Smooth muscle cell (in vitro differentiated cells): ENCODE results near the gene TPO. TPM values are rescaled to one million over a fixed set of nuclear protein-coding genes. Genes with fewer than 3 reads are reported as not detected.

Source experiments
- DNase-seq: peaks from one replicate; lab custom pipeline; 2025; ENCODE audit not compliant: unreplicated experiment; lab: John Stamatoyannopoulos, UW
- H2AFZ ChIP-seq: fragments of 200-600 bp; sonication (generic); 2 replicates; pipeline ENCODE4 v1.6.0; 2016; ENCODE audit warnings: antibody characterized with exemption, low read depth, mild to moderate bottlenecking
- H3F3A ChIP-seq: fragments of 200-600 bp; sonication (generic); 2 replicates; pipeline ENCODE4 v1.6.0; 2017; ENCODE audit warnings: antibody characterized with exemption, low read depth
- H3K27ac ChIP-seq: fragments of 200-600 bp; sonication (generic); 2 replicates; pipeline ENCODE4 v1.5.1; 2016; ENCODE audit warnings: low read depth, mild to moderate bottlenecking
- H3K27me3 ChIP-seq: fragments of 200-600 bp; sonication (generic); 2 replicates; pipeline ENCODE4 v1.6.1; 2016; ENCODE audit warnings: low read depth, mild to moderate bottlenecking
- H3K36me3 ChIP-seq: fragments of 200-600 bp; sonication (generic); 2 replicates; pipeline ENCODE4 v1.5.1; 2016; ENCODE audit warnings: low read depth
- H3K4me1 ChIP-seq: fragments of 200-600 bp; sonication (generic); 2 replicates; pipeline ENCODE4 v1.5.1; 2016; ENCODE audit warnings: low read depth
- H3K4me2 ChIP-seq: fragments of 200-600 bp; sonication (generic); 2 replicates; pipeline ENCODE4 v1.6.0; 2016; ENCODE audit warnings: mild to moderate bottlenecking
- H3K4me3 ChIP-seq: fragments of 200-600 bp; sonication (generic); 2 replicates; pipeline ENCODE4 v1.5.1; 2016; ENCODE audit warnings: mild to moderate bottlenecking
- H3K79me2 ChIP-seq: fragments of 200-600 bp; sonication (generic); 2 replicates; pipeline ENCODE4 v1.6.0; 2016; ENCODE audit warnings: low read depth, mild to moderate bottlenecking
- H3K9ac ChIP-seq: fragments of 200-600 bp; sonication (generic); 2 replicates; pipeline ENCODE4 v1.6.0; 2016; ENCODE audit warnings: low read depth
- H3K9me3 ChIP-seq: fragments of 200-600 bp; sonication (generic); replicated peaks from 2 replicates; pipeline ENCODE4 v1.5.1; 2016; ENCODE audit warnings: low read depth
- H4K20me1 ChIP-seq: fragments of 200-600 bp; sonication (generic); 2 replicates; pipeline ENCODE4 v1.6.0; 2016; ENCODE audit warnings: low read depth
- WGBS: methylation state at CpG from one replicate; pipeline ENCODE4 v1.1.7; 2016; ENCODE audit warnings: low lambda C conversion rate; 5-methylcytosine and 5-hydroxymethylcytosine counted together
- polyA plus RNA-seq: library from polyadenylated mRNA; unstranded; fragments of >200 nt; fragmentation: Nextera tagmentation; extraction: Ambion mirVana; gene quantifications from 2 replicates; pipeline ENCODE4 v1.2.1, GENCODE V29; 2016
- total RNA-seq: library from RNA; depleted of rRNA; stranded (reverse); fragments of >200 nt; gene quantifications from 2 replicates; pipeline ENCODE4 v1.2.3, GENCODE V29; 2014
- TF ChIP-seq, protein P1 (sequence below): fragments of 200-600 bp; sonication (generic); IDR thresholded peaks from 2 replicates; pipeline ENCODE4 v1.5.1; 2017; ENCODE audit warnings: borderline replicate concordance, mild to moderate bottlenecking, antibody characterized with exemption; ENCODE audit not compliant: insufficient read depth, poor library complexity, severe bottlenecking

Gene TPO
- total and polyA plus RNA-seq, 2 experiments from 2014 or later = not detected

DNA sequence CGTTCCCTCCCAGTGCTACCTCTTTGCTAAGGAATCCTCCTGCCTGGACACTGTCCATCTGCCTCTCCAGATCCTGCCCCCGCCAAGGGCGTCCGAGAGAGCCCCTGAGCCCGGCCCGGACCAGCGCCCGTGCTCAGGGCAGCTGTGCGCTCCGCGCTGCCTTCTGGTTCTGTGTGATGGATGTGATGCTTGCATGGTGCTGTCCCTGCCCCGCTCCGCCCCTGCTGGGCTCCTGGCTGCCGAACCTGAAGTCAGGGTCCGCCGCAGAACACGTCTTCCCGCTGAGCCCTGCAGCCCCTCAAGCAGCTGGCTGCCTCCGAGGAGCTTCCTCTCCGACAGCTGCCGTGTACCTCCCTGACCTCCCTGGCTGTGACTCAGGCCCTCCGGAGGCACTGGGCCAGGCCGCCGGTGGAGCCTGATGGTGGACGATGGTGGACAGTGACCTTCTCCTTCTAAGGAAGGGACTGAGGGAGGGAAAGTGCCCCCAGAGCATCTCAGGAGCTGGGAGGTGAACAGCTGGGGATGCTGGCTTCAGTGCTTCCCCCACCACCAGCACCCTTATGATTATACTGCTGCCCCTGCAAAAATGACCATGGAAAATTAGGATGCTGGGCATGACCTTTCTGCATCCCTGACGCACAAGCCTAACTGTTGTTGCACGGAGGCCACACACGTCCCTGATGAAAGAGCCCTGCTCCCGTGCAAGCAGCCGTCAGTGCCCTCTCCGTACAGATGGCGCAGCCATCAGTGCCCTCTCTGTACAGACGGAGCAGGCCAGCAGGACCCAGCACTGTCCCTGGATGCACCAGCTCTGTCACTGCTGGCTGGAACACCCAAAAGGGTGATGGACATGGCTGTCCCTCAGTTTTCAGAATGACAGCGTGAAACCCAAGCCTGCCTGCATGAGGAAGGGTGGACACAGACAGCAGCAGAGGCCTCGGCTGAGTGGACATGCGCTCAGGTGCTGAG is 99.3 kb downstream of the TPO start:
- DNase-seq = no peak
- Histone ChIP-seq H3F3A (no peaks in the 10 kb centered on the region), H3K27ac (no peak overlapping the region), H3K4me1 (no peaks in the 10 kb centered on the region), H3K27me3 (no peaks in the 10 kb centered on the region), H3K79me2 (no peaks in the 10 kb centered on the region), H3K4me3 (no peak overlapping the region), H4K20me1 (no peaks in the 10 kb centered on the region), H3K9ac (no peak overlapping the region), H3K9me3 (no peaks in the 10 kb centered on the region), H2AFZ (no peak overlapping the region), H3K4me2 (no peak overlapping the region), H3K36me3 (no peaks in the 10 kb centered on the region)
- WGBS = 90% methylated on average over 36 of the region's 36 CpGs
- TF ChIP-seq, protein P1, sequence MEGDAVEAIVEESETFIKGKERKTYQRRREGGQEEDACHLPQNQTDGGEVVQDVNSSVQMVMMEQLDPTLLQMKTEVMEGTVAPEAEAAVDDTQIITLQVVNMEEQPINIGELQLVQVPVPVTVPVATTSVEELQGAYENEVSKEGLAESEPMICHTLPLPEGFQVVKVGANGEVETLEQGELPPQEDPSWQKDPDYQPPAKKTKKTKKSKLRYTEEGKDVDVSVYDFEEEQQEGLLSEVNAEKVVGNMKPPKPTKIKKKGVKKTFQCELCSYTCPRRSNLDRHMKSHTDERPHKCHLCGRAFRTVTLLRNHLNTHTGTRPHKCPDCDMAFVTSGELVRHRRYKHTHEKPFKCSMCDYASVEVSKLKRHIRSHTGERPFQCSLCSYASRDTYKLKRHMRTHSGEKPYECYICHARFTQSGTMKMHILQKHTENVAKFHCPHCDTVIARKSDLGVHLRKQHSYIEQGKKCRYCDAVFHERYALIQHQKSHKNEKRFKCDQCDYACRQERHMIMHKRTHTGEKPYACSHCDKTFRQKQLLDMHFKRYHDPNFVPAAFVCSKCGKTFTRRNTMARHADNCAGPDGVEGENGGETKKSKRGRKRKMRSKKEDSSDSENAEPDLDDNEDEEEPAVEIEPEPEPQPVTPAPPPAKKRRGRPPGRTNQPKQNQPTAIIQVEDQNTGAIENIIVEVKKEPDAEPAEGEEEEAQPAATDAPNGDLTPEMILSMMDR = no peak

DNA sequence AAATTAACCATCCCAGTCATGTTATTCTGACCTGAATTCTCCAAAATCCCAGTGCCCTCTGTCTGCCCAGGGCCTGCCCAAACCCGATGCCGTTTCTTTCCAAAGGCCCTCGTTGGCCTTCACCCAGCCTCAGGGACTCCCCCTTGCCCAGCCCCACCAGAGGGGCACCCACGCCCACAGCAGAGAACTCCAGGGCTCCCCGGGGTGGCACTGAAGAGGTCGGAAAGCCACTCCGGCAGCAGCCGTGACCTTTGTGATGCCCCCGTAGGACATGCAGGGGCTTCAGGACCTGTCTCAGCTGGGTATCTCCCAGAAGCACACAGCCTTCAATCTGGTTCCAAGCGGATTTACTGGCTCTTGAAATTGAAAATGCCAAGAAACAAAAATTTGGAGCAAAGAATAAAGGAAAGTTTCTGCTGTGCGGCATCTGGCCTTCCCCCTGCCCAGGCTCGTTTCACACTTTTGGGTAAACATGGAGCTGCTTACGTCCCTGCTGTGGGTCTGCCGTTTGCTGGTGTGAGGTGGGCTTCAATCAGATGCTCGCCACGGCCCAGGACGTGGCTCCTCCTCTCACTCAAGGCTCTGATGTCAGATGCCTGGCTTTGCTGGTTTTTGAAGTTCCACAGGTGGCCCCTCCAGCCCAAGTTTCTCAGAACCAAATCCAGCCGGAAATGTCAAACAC is 101.3 kb downstream of the TPO start:
- Histone ChIP-seq H3K36me3 (no peaks in the 10 kb centered on the region), H3K9me3 (no peaks in the 10 kb centered on the region), H3K9ac (no peak overlapping the region), H3F3A (no peaks in the 10 kb centered on the region), H3K27me3 (no peaks in the 10 kb centered on the region), H3K4me2 (no peak overlapping the region), H4K20me1 (no peaks in the 10 kb centered on the region), H2AFZ (no peak overlapping the region), H3K4me1 (no peaks in the 10 kb centered on the region), H3K27ac (no peak overlapping the region), H3K79me2 (no peaks in the 10 kb centered on the region), H3K4me3 (no peak overlapping the region)
- TF ChIP-seq, protein P1 = no peak
- no peak for DNase-seq
- WGBS = 80% methylated on average over 18 of the region's 18 CpGs

- no peak for DNase-seq
- TF ChIP-seq, protein P1 = no peak
- Histone ChIP-seq H3K36me3 (no peaks in the 10 kb centered on the region), H3K9me3 (no peaks in the 10 kb centered on the region), H3K27me3 (no peaks in the 10 kb centered on the region), H3K9ac (no peak overlapping the region), H3K4me1 (no peaks in the 10 kb centered on the region), H4K20me1 (no peaks in the 10 kb centered on the region), H3K27ac (no peak overlapping the region), H3K4me2 (no peak overlapping the region), H3K79me2 (no peaks in the 10 kb centered on the region), H3K4me3 (no peak overlapping the region), H2AFZ (no peak overlapping the region), H3F3A (no peaks in the 10 kb centered on the region)
- WGBS = 84% methylated on average over 8 of the region's 8 CpGs
These were observed 101.8 kb downstream of the TPO start for GRCh38 chr2:1515073-1515430.
